Activated effector memory CD4-positive, alpha-beta T cell treated with Interleukin-2 at 50 U/mL for 16 hours (primary cell): ENCODE data around the gene MPPED2.

Experiments used
- DNase-seq: peaks from one replicate; pipeline ENCODE4 v3.0.0-alpha.2; 2020

The MPPED2 gene

GRCh38 chr11:30522536-30523243, 63.5 kb downstream of the MPPED2 start:
- no peak for DNase-seq

GRCh38 chr11:30521297-30522071, 64.7 kb downstream of the MPPED2 start:
- DNase-seq, result no peak

GRCh38 chr11:30513087-30513486, 73.1 kb downstream of the MPPED2 start:
- DNase-seq, result no peak

GRCh38 chr11:30511408-30511807, 74.7 kb downstream of the MPPED2 start:
- DNase-seq, result no peak

GRCh38 chr11:30510750-30511149, 75.4 kb downstream of the MPPED2 start:
- DNase-seq, result no peak

- no peak for DNase-seq
These were observed 76.8 kb downstream of the MPPED2 start for GRCh38 chr11:30509364-30509763.

GRCh38 chr11:30508594-30508993, 77.6 kb downstream of the MPPED2 start:
- DNase-seq, result no peak

- DNase-seq, result no peak
These were observed 80.5 kb downstream of the MPPED2 start for GRCh38 chr11:30505603-30506002.

GRCh38 chr11:30504468-30504867, 81.7 kb downstream of the MPPED2 start:
- DNase-seq, result no peak

GRCh38 chr11:30503156-30503555, 83.0 kb downstream of the MPPED2 start:
- no peak for DNase-seq

GRCh38 chr11:30502305-30502704, 83.8 kb downstream of the MPPED2 start:
- no peak for DNase-seq

GRCh38 chr11:30501744-30502143, 84.4 kb downstream of the MPPED2 start:
- DNase-seq, result no peak

GRCh38 chr11:30499940-30500339, 86.2 kb downstream of the MPPED2 start:
- no peak for DNase-seq

GRCh38 chr11:30497600-30497999, 88.6 kb downstream of the MPPED2 start:
- no peak for DNase-seq

GRCh38 chr11:30496935-30497334, 89.2 kb downstream of the MPPED2 start:
- DNase-seq, result no peak

- DNase-seq, result no peak
These were observed 90.7 kb downstream of the MPPED2 start for GRCh38 chr11:30495437-30495836.

- no peak for DNase-seq
These were observed 96.6 kb downstream of the MPPED2 start for GRCh38 chr11:30489511-30489910.

GRCh38 chr11:30489076-30489475, 97.1 kb downstream of the MPPED2 start:
- DNase-seq, result no peak

- DNase-seq, result no peak
These were observed 97.7 kb downstream of the MPPED2 start for GRCh38 chr11:30488304-30488998.

- DNase-seq, result no peak
These were observed 98.8 kb downstream of the MPPED2 start for GRCh38 chr11:30487200-30487898.

GRCh38 chr11:30485756-30486155, 100.4 kb downstream of the MPPED2 start:
- no peak for DNase-seq

GRCh38 chr11:30485222-30485621, 100.9 kb downstream of the MPPED2 start:
- no peak for DNase-seq

GRCh38 chr11:30483056-30483455, 103.1 kb downstream of the MPPED2 start:
- DNase-seq, result no peak
